Measurements from ENCODE around the gene RANGAP1. TPM values are rescaled to one million over a fixed set of nuclear protein-coding genes. Genes with fewer than 3 reads are reported as not detected.
A peak's percentile ranks its signal among the peaks of the same experiment; 100 is the strongest.

RANGAP1 gene
- total and polyA plus RNA-seq, 10 donors, result 26.8 to 53.4 (median 43.7) TPM

DNA sequence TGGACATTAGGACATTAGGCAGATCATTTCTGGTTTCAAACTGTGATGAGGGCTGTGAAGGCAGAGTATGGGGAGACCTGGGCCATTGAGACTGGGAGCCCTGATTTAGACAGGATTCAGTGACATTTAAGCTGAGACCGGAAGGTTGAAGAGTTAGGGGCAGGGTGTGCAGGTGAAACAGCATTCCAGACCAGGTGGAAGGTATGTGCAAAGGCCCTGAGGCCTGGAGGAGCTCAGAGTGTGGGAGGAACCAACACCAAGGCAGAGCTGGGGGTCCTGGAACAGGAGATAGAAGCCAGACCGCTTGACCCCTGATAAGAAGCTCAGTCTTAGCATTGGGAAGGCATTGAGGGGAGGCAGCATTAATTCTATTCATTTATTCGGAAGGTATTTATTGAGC is 47.8 kb upstream of the RANGAP1 start:
- Histone ChIP-seq H3K9me3 (no peaks in the 10 kb centered on the region), H3K4me1 (no peaks in the 10 kb centered on the region), H3K4me3 (no peak overlapping the region), H3K36me3 (peaks cover 0 to 100% (median 73%) of the 10 kb centered on the region in 6 donors), H3K27ac (no peak overlapping the region), H3K27me3 (replicated peaks in 1 of 7) (no peaks in the 10 kb centered on the region)
- DNase-seq, result no peak
- TF ChIP-seq, protein P1, sequence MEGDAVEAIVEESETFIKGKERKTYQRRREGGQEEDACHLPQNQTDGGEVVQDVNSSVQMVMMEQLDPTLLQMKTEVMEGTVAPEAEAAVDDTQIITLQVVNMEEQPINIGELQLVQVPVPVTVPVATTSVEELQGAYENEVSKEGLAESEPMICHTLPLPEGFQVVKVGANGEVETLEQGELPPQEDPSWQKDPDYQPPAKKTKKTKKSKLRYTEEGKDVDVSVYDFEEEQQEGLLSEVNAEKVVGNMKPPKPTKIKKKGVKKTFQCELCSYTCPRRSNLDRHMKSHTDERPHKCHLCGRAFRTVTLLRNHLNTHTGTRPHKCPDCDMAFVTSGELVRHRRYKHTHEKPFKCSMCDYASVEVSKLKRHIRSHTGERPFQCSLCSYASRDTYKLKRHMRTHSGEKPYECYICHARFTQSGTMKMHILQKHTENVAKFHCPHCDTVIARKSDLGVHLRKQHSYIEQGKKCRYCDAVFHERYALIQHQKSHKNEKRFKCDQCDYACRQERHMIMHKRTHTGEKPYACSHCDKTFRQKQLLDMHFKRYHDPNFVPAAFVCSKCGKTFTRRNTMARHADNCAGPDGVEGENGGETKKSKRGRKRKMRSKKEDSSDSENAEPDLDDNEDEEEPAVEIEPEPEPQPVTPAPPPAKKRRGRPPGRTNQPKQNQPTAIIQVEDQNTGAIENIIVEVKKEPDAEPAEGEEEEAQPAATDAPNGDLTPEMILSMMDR (IDR thresholded peaks at IDR 0.05 in 8 of 11, conservative IDR thresholded peaks at IDR 0.05 in 3 of 11), result no peak
- TF ChIP-seq POLR2AphosphoS5 (IDR thresholded peaks at IDR 0.05), result no peak
- no peak for TF ChIP-seq POLR2A (IDR thresholded peaks at IDR 0.05)
- intact Hi-C loops (cut with DNase I; ENCODE audit: low total_unique reads), result no loop called here
- WGBS, 5 donors, result 97 to 100% (median 97%) methylated on average over 3 of the region's 3 CpGs

DNA sequence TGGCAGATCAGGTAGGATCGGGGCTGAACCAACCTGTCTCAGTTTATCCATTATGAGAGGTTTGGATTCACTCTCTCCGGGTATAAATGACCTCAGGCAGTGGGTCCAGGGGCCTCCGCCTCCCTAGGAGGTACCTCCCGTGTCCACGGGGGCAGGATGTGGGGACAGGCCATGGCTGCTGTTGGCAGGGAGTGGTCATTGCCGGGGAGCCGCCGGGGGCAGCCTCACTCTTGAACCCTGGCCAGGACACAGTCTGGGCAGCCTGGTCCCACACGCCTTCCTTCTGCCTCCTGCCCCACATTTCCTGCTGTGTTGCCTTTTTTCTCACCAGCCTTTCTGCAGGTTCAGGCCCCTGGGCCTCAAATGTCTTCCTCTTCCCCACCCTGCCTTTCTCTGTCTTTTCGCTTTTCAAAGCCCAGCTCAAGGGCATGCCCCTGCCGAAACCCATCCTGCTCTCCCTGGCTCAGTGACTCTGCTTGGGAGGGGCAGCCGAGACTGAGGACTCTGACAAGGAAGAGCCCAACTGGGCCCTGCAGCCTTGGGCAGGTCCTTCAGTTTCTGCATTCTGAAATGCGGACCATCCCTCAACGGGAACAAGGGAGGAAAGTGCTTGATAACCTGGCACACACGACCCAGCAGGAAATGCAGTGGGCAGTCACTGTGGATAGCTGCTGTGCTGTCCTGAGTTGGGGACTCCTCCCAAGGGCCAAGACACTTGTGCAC is 46.4 kb upstream of the RANGAP1 start:
- Histone ChIP-seq H3K4me1 (peaks cover 0 to 4% (median 0%) of the 10 kb centered on the region in 6 donors), H3K27ac (peak overlapping the region in 1 of 8 donors; percentile 14), H3K36me3 (peaks cover 0 to 100% (median 77%) of the 10 kb centered on the region in 6 donors), H3K27me3 (replicated peaks in 1 of 7) (no peaks in the 10 kb centered on the region), H3K9me3 (no peaks in the 10 kb centered on the region), H3K4me3 (no peak overlapping the region)
- intact Hi-C loops (cut with DNase I; ENCODE audit: low total_unique reads), result no loop called here
- WGBS, 5 donors, result 78 to 93% (median 81%) methylated on average over 14 to 15 of the region's 15 CpGs
- TF ChIP-seq POLR2AphosphoS5 (IDR thresholded peaks at IDR 0.05) (no peak), POLR2A (IDR thresholded peaks at IDR 0.05) (no peak)
- TF ChIP-seq, protein P1 (IDR thresholded peaks at IDR 0.05 in 8 of 11, conservative IDR thresholded peaks at IDR 0.05 in 3 of 11), result no peak
- no peak for DNase-seq

DNA sequence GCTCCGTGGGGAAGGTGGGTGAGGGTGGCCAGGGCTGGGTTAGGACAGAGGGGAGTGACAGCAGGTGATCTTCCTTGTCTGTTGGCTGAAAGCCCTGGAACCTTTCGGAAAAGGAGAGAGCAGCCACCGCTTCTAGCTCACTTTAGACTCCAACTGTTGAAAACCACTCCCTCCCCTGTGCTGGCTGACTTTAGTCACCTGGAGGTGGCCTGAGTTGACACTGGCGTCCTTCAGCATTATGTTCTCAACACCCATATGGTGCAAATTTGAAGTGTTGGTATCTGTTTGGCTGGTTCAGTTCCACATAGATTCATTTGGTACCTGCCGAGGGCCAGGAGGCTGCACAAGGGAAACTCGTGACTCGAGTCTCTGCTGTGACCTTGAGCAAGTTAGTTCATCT is 44.2 kb upstream of the RANGAP1 start:
- H3K27me3 ChIP-seq (replicated peaks in 1 of 7), result no peaks in the 10 kb centered on the region
- peaks cover 0 to 100% (median 87%) of the 10 kb centered on the region in 6 donors for H3K36me3 ChIP-seq
- TF ChIP-seq, protein P1 (IDR thresholded peaks at IDR 0.05 in 8 of 11, conservative IDR thresholded peaks at IDR 0.05 in 3 of 11), result no peak
- TF ChIP-seq POLR2AphosphoS5 (IDR thresholded peaks at IDR 0.05) (no peak), POLR2A (IDR thresholded peaks at IDR 0.05) (no peak)
- 92 to 94% (median 94%) methylated on average over 7 of the region's 7 CpGs for WGBS, 5 donors
- no peak overlapping the region for H3K4me3 ChIP-seq
- no peak for DNase-seq
- no peak overlapping the region for H3K27ac ChIP-seq
- intact Hi-C loops (cut with DNase I; ENCODE audit: low total_unique reads), result no loop called here
- no peaks in the 10 kb centered on the region for H3K9me3 ChIP-seq
- H3K4me1 ChIP-seq, result peaks cover 0 to 20% (median 4%) of the 10 kb centered on the region in 6 donors

DNA sequence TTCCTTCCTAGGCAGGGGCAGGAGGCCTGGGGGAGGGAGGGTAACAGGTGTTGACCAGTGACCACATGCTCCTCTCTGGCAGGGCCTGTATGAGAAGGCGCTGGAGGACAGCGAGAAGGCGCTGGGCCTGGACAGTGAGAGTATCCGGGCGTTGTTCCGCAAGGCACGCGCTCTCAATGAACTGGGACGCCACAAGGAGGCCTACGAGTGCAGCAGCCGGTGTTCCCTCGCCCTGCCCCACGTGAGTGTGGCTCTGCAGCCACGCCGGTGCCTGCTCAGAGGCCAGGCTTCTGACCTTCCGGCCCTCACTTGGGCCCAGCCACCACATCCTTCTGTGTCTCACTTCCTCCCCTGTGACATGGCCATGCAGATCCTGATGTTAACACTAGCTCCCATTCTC is 41.1 kb upstream of the RANGAP1 start:
- 58 to 91% (median 81%) methylated on average over 16 of the region's 16 CpGs for WGBS, 5 donors
- intact Hi-C loops (cut with DNase I; ENCODE audit: low total_unique reads), result no loop called here

More for the DNA sequence above, 41.1 kb upstream of the RANGAP1 start:
- TF ChIP-seq POLR2A (IDR thresholded peaks at IDR 0.05), result no peak
- TF ChIP-seq POLR2AphosphoS5 (IDR thresholded peaks at IDR 0.05), result peak; percentile 48 to 80 (median 76)
- TF ChIP-seq, protein P1 (IDR thresholded peaks at IDR 0.05 in 8 of 11, conservative IDR thresholded peaks at IDR 0.05 in 3 of 11), result peak in 3 of 11 experiments; percentile 7 to 31 (median 21)
- Histone ChIP-seq H3K36me3 (peaks cover 0 to 100% (median 80%) of the 10 kb centered on the region in 6 donors), H3K9me3 (no peaks in the 10 kb centered on the region), H3K4me3 (no peak overlapping the region), H3K4me1 (peaks cover 0 to 29% (median 8%) of the 10 kb centered on the region in 6 donors), H3K27ac (peak overlapping the region in 6 of 8 donors; percentile 32 to 63 (median 49)), H3K27me3 (replicated peaks in 1 of 7) (no peaks in the 10 kb centered on the region)
- peak; percentile 84 for DNase-seq

All from spleen (tissue), 11 donors.